NCI-H2196 (cell line): ENCODE measurements around the gene MTNR1B.

Experiments
- DNase-seq: peaks from one replicate; lab custom pipeline; 2025; ENCODE audit not compliant: unreplicated experiment; lab: John Stamatoyannopoulos, UW

MTNR1B gene

DNA sequence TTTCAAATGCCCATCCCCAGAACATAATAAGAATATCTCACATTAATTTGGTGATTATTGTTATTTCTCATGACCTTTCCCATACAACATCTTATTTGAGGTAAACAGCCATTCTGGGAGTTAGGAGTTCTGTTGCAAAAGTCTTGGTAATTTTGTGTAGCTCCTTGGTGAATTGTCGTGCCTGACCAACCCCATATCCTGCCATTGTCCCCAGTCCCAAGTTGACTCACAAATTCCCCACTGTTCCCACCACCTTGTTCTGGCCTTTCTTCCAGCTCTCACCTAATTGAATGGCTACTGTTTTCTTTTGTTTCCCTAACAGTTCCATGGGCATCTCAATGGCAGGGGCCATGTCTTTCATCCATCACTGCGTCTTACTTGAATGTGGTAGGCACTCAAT lies 8.0 kb downstream of the MTNR1B start:
- no peak for DNase-seq

DNA sequence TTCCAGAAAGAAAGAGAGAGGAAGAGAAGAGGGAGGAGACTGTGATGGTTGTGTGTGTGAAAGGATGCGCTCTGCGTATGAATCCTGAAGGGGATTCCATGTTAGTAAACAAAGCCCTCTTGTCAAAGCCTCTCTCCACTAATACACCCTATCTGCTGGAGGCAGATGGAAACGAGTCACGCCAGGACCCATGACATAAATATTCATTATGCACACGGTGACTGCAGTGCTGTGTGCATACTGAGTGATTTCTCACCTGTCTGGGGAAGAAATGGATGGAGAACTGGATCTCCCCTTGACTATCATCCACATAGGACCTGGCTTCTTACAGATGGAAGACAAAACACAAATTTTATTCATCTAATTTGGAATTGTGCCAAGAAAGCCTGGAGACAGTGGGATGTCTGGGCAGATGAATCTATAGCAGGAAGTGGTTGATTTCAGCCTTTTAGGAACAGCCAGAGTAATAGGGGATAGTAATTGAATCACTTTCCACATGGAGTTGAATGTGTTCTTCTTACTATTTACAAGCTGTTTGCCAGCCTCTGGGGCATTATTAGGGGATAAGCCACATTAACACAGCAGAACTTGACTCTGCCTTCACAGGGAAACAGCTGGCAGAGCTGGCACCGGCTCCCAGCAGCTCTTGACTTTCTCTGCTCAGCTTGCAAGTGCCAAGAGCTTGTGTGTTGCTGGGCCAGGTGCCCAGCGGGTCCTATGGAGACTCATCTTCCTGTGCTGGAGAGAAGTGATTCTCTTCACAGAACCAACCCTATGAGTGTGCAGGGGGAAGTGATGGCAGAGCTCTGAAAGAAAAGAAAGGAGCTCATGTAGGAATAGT lies 9.0 kb downstream of the MTNR1B start:
- DNase-seq, result peak; percentile 84

DNA sequence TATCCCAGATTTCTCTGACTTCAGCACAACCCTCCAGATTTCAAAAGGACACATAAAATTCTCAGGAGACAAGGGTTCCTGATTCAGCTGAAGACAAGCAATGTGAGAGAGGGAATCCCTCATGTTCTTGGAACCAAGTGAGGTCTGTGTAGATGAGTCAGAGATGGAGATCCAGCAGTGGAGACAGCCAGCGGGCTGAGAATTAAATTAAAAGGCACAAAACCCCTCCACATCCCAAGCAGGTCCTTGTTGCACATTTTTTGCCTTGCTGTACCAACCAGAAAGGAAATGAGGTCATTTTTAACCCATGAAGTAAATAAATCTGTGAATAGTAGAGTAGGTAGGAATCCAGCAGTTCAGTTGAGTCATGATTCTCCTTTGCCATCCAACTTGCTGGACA lies 9.7 kb downstream of the MTNR1B start:
- no peak for DNase-seq

DNA sequence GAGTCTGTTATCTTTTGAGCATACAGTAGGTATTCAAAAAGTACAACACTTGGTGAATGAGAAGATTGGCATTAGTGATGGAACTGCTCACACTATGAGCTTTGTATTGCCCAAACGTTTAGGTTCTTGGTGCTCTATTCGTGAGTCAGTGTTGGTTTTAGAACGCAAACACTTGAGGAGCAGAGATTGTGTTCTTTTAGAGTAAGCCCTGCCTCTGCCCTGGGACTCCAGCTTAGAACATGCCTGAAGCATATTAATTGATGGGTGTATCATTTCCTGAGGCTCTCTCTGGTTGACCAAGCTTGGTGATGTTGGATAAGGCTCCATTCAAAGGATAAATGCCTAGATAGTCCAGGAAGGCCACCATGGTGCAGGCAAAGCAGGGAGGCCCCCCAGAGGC lies 10.9 kb downstream of the MTNR1B start:
- DNase-seq, result no peak

DNA sequence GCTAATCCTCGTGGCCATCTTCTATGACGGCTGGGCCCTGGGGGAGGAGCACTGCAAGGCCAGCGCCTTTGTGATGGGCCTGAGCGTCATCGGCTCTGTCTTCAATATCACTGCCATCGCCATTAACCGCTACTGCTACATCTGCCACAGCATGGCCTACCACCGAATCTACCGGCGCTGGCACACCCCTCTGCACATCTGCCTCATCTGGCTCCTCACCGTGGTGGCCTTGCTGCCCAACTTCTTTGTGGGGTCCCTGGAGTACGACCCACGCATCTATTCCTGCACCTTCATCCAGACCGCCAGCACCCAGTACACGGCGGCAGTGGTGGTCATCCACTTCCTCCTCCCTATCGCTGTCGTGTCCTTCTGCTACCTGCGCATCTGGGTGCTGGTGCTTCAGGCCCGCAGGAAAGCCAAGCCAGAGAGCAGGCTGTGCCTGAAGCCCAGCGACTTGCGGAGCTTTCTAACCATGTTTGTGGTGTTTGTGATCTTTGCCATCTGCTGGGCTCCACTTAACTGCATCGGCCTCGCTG lies 12.1 kb downstream of the MTNR1B start:
- no peak for DNase-seq

DNA sequence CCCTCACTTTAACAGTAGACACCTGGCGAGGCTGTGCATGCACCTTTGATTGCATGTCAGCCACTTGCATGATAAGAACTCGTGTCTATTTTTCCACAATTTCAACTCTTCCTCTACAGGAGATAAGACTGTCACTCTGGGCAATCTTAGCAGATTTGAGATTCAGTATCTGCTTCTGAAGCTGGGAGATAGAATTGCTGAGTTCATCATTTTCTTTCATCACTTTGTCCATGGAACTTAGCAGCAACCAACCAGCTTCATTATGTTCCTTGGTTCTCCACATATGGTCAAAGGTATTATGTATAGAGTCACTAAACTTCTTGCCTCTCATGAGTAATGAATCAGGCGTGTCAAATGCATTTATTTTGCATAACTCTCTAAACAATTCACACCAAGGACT lies 17.1 kb downstream of the MTNR1B start:
- DNase-seq, result no peak

DNA sequence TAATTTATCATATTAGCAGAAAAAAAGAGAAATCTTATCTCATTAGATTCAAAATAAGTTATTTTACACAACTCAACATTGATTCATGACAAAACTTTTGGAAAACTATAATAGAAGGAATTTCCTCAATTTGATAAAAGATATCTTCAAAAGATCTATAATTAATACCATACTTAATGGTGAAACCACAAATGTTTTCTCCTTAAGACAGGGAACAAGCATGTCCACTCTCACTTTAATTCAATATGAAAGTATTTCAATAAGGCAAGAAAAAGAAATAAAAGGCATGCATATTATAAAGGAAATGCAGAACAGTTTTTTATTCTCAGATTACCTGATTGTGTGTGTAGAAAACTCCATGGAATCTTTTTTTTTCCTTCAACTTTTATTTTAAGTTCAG lies 23.6 kb downstream of the MTNR1B start:
- no peak for DNase-seq

DNA sequence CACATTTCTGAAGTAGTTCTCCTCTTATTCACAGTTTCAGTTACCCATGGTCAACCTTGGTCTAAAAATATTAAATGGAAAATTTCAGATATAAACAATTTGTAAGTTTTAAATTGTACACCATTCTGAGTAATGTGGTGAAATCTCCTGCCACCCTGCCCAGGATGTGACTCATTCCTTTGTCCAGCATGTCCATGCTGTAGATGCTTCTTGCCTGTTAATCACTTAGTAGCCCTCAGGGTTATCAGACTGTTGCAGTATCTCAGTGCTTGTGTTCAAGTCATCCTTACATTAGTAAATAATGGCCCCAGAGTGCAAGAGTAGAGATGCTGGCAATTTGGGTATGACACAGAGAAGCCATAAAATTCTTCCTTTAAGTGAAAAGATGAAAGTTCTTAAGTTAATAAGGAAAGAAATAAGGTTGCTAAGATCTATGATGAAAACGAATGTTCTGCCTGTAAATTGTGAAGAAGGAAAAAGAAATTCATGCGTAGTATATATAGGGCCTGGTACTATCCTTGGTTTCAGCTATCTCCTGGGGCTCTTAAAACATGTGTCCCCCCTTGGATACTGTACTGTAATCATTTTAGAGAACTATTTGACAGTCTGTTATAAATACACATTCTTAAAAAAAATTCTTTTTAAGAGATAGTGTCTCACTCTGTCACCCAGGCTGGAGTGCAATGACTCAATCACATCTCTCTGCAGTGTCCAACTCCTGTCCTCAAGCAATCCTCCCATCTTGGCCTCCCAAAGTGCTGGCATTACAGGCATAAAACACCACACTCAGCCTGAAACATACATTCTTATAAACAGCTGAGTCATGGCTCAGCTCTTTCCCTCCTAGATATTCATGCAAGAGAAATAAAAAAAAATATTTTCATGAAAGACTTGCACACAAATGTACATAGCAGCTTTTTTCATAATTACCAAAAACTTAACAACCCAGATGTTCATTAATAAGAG lies 31.3 kb downstream of the MTNR1B start:
- no peak for DNase-seq

DNA sequence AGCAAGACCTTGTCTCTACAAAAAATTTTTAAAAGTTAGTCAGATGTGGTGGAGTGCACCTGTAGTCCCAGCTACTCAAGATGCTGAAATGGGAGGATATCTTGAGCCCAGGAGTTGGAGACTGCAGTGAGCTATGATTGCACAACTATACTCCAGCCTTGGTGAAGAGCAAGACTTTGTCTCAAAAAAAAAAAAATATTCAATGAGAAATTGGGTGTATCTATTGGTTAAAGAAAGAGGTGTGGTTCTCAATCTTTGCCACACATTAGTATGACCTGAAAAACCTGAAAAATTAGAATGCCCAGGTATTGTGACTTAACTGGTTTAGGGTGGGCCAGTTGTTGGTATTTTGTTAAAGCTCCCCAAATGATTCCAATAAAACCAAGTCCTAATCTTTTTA lies 32.4 kb downstream of the MTNR1B start:
- DNase-seq, result no peak

DNA sequence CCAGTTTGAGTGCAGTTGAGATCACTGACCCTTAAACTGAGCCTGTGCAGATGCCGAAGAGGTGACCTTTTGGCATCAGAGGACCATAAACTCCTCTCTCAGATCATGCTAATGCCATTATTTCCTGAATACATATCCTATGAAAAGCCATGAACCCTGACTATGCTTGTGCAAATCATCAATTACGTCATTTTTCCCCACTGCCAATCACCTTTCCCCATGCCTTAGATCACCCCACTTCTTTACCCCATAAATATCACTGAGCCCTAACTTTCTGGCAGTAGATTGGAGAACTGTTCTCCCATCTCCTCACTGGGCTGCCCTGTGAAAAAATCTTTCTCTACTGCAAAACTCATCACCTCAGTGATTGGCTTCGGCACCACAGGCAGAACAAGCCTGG lies 32.9 kb downstream of the MTNR1B start:
- no peak for DNase-seq

DNA sequence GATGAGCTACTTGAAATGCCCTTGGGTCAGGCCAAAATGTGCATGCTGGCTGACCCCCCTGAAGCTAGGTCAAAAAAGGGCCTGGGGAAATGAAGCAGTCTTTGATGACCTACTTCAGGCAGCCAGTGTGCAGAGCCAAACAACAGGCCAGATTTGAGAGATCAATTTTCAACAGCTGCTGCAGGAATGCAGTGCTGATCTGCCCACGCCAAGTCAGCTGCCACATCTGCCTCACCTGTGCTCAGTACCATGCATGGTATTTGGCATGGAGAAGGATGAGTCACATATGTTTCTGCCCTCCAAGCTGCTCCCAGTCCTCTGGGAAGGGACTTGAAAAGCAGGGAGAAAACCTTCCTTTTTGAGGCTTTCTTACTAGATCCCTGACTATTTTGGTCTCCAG lies 35.8 kb downstream of the MTNR1B start:
- DNase-seq, result peak; percentile 19

DNA sequence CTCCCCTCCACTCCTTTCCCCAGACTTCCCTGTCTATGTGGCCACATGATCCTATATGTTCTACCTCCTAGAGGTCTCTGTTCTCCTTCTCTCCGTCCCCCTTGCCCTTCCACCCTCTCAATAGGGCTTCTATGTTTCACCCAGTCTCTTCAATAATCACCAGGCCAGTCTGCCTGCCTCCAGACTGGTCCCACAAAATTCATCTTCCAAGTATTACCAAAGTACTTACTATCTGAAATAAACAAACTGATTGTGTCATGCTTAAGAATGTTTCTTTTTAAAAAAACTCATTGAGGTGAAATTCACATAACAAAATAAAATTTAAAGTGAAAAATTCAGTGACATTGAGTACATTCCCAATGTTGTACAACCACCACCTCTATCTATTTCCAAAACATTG lies 44.2 kb downstream of the MTNR1B start:
- DNase-seq, result no peak

DNA sequence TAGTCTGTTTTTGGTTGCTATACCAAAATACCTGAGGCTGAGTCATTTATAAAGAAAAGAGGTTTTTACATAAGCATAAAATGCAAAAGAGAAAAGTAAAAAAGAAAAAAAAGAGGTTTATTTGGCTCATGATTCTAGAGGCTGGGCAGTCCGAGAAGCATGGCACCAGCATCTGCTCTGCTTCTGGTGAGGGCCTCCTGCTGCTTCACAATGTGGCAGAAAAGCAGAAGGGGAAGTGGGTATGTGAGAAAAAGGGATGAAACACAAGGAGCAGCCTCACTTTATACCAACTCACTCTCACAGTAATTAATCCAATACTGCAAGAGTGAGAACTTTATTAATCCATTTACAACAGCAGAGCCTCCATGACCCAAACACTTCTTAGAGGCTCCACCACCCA lies 47.1 kb downstream of the MTNR1B start:
- DNase-seq, result no peak

DNA sequence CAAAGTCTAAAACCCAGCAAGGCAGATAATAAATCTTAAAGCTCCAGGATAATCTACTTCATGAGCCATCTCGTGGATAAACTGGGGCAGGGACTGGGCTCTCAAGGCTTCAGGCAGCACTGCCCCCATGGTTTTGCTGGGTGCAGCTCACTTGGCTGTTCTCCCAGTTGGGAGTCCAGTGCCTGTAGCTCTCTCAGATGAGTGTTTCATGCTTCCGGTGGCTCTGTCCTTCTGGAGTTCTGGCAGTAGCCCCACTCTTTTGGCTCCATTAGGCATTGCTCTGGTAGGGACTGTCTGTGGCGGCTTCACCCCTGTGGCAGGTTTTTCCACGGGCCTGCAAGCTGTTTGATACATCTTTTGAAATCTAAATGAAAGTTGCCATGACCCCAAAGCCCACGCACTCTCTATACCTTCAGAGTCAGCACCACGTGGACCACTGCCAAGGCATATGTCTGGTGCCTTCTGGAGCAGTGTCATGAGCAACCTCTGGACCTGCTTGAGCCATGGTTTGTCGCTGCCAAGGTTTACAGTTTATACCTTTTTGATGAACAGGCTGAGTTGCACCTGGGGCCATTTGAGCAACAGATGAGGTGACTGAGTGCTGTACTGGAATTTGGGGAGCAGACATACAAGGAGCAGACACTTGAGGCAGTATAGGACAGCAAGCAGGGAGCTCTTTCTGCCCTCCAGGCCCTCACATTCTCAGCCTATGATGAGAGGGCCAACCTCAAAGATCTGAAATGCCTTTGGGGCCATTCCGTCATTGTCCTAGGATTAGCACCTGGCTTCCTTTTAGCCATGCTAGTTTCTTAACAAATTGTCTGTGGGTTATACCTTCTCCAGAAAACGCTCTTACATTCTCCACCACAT lies 48.6 kb downstream of the MTNR1B start:
- DNase-seq, result no peak

DNA sequence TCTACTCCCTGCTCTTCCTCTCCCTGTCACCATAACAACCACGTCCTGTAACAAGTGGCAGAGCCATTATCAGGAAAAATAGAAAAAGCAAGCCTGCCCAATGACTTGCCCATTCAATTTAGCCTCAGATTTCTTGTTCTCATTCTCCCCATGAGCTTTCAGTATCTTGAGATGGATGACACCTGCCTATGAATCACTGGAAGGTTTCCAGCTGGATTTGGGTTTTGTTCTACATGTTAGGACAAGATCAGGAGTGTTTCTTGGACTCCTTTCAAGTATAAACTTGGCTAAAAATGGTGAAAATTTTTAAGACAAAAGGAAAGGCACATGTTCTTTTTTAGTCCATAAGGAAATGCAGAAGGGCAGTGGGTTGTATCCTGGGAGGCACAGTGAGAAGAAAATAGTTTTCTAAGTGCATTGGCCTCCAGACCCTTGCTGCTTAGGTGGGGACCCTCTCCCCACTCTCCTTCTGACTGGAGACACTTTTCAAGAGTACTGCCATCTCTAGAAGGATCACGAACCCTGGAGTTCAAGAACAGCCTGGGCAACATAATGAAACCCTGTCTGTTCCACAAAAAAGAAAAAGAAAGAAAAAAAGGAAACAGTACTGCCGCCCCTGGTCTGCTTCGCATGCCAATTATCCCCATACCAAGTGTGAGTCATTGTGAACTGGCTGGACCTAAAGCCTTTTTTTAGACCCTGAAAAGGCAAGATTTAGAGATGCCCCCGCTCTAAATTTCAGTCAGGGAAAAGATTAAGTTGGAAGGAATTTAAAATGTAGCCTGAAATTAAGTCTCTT lies 51.0 kb downstream of the MTNR1B start:
- DNase-seq, result peak; percentile 55

DNA sequence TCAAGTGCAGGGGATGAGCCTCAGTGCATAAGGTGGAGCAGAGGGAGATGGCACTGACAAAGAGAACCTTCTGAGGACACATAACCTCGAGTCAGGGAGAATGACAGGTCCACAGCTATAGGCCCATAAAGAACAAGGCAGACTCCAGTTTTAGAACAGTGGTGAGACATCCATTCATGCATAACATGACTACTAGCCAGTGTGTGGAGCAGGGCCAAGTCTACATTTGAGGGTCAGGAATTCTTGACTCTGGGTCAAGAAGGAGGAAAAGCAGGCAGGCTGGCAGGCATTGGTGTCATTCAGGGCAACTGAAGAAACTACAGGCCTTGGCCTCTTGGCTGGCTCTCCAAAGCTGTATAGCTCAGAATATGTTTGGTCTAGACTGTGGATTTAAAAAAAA lies 54.9 kb downstream of the MTNR1B start:
- no peak for DNase-seq

DNA sequence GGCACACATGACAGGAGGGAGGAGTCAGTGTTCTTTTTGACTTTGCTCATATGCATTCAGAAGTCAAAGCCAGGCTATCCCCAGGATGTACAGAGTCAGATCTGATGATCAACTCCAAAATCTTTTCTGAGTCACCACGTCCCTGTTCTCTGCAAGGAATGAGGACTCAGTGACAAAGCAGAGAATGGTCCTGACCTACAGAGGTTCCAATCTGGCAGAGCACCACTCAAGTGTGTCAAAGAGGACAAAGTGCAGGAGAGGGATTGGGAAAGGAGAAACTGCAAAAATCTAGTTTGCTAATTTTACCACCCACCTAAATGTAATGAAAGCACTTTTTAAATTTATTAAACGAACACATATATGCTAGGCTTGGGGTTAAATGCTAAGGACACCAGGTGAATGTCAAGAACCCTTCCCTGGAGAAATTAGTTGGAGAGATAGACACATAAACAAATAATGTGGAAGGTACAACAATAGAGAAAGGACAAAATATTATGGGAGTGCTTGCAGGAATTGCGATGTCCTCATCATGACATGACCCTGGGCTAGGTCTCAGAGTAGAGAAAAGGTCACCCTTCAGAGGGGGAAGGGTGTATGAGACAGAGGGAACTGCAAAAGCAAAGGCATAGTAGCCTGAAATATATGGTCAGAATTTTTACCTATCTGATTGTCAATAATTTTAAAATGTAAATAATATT lies 56.3 kb downstream of the MTNR1B start:
- no peak for DNase-seq

DNA sequence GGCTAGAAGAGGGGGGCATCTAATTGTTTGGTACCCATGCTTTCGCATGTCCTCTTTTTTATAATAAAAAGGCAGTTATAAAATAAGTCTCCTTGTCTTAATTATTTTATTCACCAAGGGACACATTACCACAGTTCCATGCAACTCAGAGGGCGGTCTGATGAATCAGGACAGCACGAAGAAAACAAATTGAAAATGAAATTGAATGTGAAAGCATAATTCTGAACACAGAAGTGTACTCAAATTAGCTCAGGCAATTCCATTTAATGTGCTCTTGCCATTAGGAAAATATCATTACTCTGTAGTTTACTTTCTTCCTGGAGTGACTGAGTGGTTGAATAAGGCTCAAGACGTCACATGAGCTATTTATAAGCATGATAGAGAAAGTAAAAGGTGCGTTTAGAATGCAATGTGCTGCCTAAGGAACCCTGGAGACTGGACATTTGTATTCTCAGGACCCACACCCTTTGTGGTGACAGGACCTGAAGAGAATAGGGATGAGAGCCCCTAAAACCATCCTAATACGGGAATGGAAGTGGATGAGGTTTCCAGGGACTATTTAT lies 59.6 kb downstream of the MTNR1B start:
- no peak for DNase-seq

DNA sequence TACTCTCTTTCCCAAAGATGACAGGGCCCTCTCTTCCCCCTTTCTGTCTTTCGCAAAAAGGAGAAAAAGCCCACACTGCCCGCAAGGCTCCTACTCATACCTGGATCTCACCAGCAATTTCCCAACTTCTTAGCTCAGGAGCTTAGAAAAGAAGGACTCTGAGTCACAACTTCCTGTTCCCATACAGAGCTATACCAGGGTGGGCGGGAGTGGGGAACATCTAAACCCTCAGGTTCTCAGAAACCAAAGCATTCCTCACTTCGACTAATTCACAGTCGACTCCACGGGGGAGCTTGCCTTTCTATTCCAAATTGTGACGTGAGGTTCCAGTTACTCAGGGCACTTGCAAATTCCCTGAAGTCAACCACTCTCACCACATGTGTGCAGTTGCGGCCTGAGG lies 61.9 kb downstream of the MTNR1B start:
- DNase-seq, result no peak
